ENCODE data around the gene TGFA. TPM values are rescaled to one million over a fixed set of nuclear protein-coding genes. Genes with fewer than 3 reads are reported as not detected.

TGFA gene
- total RNA-seq (1 to 10 TPM in 2 of 4 donors, under 1 TPM in 1, not detected in 1; 0.33 to 3.2 (median 1.1) TPM), polyA plus RNA-seq (10 to 100 TPM in 1 of 3 donors, 1 to 10 TPM in 2; 3.0 to 12.7 (median 8.7) TPM)

DNA sequence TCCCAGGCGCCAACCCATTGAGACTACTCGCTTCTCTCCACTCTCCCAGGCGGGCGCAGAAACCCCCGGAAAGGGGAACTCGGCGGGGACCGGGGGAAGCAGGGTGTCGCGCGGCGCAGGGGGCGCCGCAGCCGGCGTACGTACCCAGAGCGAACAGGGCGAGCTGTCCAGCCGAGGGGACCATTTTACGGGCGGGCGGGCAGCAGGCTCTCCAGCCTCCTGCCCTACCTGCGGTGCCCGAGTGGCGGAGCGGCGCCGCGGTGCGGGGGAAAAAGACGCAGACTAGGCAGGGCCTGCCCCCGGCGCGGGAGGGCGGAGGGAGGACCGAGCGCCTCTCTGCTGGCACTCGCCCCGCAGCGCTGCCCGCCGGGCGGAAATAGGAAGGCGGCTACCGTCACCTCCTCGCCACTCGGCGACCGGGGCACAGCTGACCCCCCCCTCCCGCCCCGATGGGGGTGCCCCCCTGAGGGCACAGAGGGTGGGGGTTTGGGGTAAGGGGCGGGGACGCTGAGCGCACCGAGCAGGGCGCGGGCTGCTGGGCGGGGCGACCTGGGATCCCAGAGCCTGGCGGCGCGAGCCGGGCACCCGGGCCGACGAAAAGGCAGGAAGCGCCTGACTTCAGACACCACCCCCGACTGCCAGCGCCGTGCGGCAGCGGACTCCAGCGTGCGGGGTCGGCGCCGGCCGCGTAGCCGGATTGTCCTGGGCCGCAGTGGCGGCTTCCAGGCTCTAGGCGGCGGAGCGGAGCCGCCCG is at the start of gene TGFA:
Gene TGFA, minus strand, starts transcription at position 243 of the 754 bp plus-strand sequence. Its CDS starts 59 bp downstream, at position 184.
- TF ChIP-seq POLR2A (IDR thresholded peaks at IDR 0.05), result no peak
- TF ChIP-seq EP300 (IDR thresholded peaks at IDR 0.05), result no peak
- TF ChIP-seq, protein P1, sequence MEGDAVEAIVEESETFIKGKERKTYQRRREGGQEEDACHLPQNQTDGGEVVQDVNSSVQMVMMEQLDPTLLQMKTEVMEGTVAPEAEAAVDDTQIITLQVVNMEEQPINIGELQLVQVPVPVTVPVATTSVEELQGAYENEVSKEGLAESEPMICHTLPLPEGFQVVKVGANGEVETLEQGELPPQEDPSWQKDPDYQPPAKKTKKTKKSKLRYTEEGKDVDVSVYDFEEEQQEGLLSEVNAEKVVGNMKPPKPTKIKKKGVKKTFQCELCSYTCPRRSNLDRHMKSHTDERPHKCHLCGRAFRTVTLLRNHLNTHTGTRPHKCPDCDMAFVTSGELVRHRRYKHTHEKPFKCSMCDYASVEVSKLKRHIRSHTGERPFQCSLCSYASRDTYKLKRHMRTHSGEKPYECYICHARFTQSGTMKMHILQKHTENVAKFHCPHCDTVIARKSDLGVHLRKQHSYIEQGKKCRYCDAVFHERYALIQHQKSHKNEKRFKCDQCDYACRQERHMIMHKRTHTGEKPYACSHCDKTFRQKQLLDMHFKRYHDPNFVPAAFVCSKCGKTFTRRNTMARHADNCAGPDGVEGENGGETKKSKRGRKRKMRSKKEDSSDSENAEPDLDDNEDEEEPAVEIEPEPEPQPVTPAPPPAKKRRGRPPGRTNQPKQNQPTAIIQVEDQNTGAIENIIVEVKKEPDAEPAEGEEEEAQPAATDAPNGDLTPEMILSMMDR (IDR thresholded peaks at IDR 0.05), result peak in 3 of 4 experiments; percentile 51 to 77 (median 61)
- no peak for TF ChIP-seq POLR2AphosphoS5 (IDR thresholded peaks at IDR 0.05)
- Histone ChIP-seq H3K9me3 (no peaks in the 10 kb centered on the region), H3K4me3 (peak within 1 kb of the TSS; percentile 59 to 85 (median 76)), H3K27ac (peak within 1 kb of the TSS in 3 of 4 donors; percentile 52 to 62 (median 60)), H3K36me3 (no peaks in the 10 kb centered on the region), H3K4me1 (peaks cover 0 to 21% (median 16%) of the 10 kb centered on the region in 4 donors), H3K27me3 (peaks cover 9 to 63% (median 19%) of the 10 kb centered on the region in 3 donors)
- intact Hi-C loops (cut with DNase I), result loop anchor here (5.0 kb wide), 1 partner anchor 251 kb away; the partner anchor contains the start of gene FAM136A
- DNase-seq, result peak; percentile 71
- WGBS, 2 donors, result 0 to 1% methylated on average over 88 of the region's 88 CpGs

DNA sequence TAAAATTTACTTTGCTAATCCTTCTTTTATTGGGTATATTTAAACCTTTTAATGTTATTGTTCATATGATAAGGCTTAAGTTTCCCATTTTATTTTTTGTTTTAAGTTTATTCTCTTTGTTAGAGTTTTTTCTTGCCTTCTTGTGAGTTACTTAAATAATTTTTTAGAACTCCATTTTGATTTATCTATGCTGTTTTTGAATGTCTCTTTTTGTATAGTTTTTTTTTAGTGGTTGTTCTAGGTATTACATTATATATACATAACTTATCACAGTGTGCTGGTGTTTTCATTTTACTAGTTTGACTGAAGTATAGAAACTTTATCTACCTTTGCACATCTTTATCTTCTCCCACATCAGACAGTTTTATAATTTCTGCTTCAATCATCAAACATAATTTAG is 49.4 kb upstream of the TGFA start:
- H3K4me1 ChIP-seq, result no peaks in the 10 kb centered on the region
- H3K27me3 ChIP-seq, result no peaks in the 10 kb centered on the region
- intact Hi-C loops (cut with DNase I), result no loop called here

DNA sequence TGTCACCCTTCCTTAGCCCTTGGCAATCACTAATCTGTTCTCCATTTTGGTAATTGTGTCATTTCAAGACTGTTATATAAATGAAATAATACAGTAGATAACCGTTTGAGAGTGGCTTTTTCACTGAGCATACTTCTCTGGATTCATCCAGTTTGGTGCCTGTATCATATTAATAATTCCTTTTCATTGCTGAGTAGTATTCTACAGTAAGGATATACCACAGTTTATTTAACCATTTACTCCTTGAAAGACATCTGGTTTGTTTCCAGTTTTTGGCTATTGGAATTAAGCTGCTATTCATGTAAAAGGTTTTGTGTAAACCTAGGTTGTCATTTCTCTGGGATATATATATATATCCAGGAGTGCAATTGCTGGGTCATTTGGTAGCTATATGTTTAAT is 44.6 kb upstream of the TGFA start:
- Histone ChIP-seq H3K36me3 (no peaks in the 10 kb centered on the region), H3K27ac (no peak overlapping the region), H3K4me3 (no peak overlapping the region), H3K4me1 (no peaks in the 10 kb centered on the region), H3K27me3 (no peaks in the 10 kb centered on the region), H3K9me3 (peaks cover 0 to 5% (median 0%) of the 10 kb centered on the region in 4 donors)
- WGBS, 2 donors, result 77 to 78% methylated on average over 1 of the region's 1 CpG
- intact Hi-C loops (cut with DNase I), result no loop called here
- TF ChIP-seq, protein P1 (IDR thresholded peaks at IDR 0.05), result no peak
- TF ChIP-seq EP300 (IDR thresholded peaks at IDR 0.05), result no peak
- no peak for TF ChIP-seq POLR2AphosphoS5 (IDR thresholded peaks at IDR 0.05)
- no peak for TF ChIP-seq POLR2A (IDR thresholded peaks at IDR 0.05)
- DNase-seq, result no peak

More for the DNA sequence above, 49.4 kb upstream of the TGFA start:
- TF ChIP-seq POLR2AphosphoS5 (IDR thresholded peaks at IDR 0.05), result no peak
- TF ChIP-seq POLR2A (IDR thresholded peaks at IDR 0.05), result no peak
- no peak for TF ChIP-seq EP300 (IDR thresholded peaks at IDR 0.05)
- TF ChIP-seq, protein P1 (IDR thresholded peaks at IDR 0.05), result no peak
- no peak overlapping the region for H3K27ac ChIP-seq
- peaks cover 0 to 2% (median 0%) of the 10 kb centered on the region in 4 donors for H3K9me3 ChIP-seq
- no peaks in the 10 kb centered on the region for H3K36me3 ChIP-seq
- H3K4me3 ChIP-seq, result no peak overlapping the region
- no peak for DNase-seq

DNA sequence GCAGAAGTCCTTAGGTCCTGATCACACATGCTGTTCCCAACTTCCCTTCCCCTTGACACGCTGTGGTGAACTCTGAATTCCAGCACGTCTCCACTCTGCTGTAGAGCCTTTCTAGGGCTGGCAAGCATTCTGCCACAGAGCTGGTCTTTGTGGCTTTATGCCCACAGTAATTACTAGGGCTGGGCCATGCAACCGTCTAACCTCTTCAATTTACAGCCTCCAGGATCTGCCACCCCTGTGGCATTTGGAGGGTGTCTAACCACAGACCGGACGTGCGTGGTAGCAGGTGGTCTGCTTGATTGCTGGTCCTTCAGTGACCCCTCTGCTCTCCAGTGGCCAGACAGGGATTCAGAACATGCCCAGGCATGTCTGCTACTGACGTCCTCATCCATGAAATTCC is 43.1 kb upstream of the TGFA start:
- no peak for DNase-seq
- H3K27me3 ChIP-seq, result no peaks in the 10 kb centered on the region
- TF ChIP-seq, protein P1 (IDR thresholded peaks at IDR 0.05), result no peak
- no peak for TF ChIP-seq POLR2AphosphoS5 (IDR thresholded peaks at IDR 0.05)
- no peak for TF ChIP-seq EP300 (IDR thresholded peaks at IDR 0.05)
- intact Hi-C loops (cut with DNase I), result no loop called here
- no peaks in the 10 kb centered on the region for H3K36me3 ChIP-seq
- no peaks in the 10 kb centered on the region for H3K4me1 ChIP-seq
- H3K9me3 ChIP-seq, result peaks cover 0 to 5% (median 0%) of the 10 kb centered on the region in 4 donors
- 7 to 45% methylated on average over 7 of the region's 7 CpGs for WGBS, 2 donors
- H3K4me3 ChIP-seq, result no peak overlapping the region
- H3K27ac ChIP-seq, result no peak overlapping the region
